HCT116 (cell line): ENCODE results near the gene UBR2. TPM values are rescaled to one million over a fixed set of nuclear protein-coding genes. Genes with fewer than 3 reads are reported as not detected.
A peak's percentile ranks its signal among the peaks of the same experiment; 100 is the strongest.

Experiments
- ATAC-seq: fragments of 200-7000 bp; cut with Tn5 transposase; 2 replicates; pipeline ENCODE4 v1.9.1; 2020; ENCODE audit warnings: mild to moderate bottlenecking, moderate library complexity
- BruUV-seq: library from RNA; stranded (reverse); fragments of 400-500 nt; replicated peaks from 2 replicates; lab custom pipeline; 2021; lab: Mats Ljungman, UMichigan
- CTCF ChIA-PET: fragments of 300-600 bp; sonication (Branson Sonifier 250); formaldehyde crosslinking; loops from one replicate; lab custom pipeline; 2021; ENCODE audit warnings: antibody characterized with exemption; lab: Charles Lee
- POLR2A ChIA-PET: fragments of 300-600, 350-600 bp; sonication (Branson Sonifier 250); formaldehyde crosslinking; loops from one replicate; lab custom pipeline; 2021; ENCODE audit warnings: antibody characterized with exemption; lab: Charles Lee
- RAD21 ChIA-PET, 2 experiments: fragments of 300-600 bp; sonication (Branson Sonifier 250); formaldehyde crosslinking; loops; one replicate each; lab custom pipeline; 2023; ENCODE audit warnings: low total read pairs in 2 of 2; ENCODE audit not compliant: uncharacterized antibody in 2 of 2, unreplicated experiment in 2 of 2, low non-redundant PET in 1 of 2; lab: Charles Lee
- DNase-seq: peaks from one replicate; pipeline ENCODE4 v3.0.0-alpha.2; 2010; ENCODE audit warnings: low read depth, low spot score
- H2AFZ ChIP-seq: fragments of 200-600 bp; shearing (Covaris generic), sonication (generic); 2 replicates; pipeline ENCODE4 v1.6.1; 2017; ENCODE audit warnings: low read depth, mixed run types, mixed read lengths, antibody characterized with exemption, low read length; ENCODE audit not compliant: poor library complexity, severe bottlenecking
- H3K27ac ChIP-seq: 2 replicates; pipeline ENCODE4 v1.5.1; 2012; ENCODE audit warnings: low read depth, low read length
- H3K27me3 ChIP-seq: fragments of 200-600 bp; sonication (generic); 2 replicates; pipeline ENCODE4 v1.6.1; 2016; ENCODE audit warnings: mixed run types, low read length, mixed read lengths; ENCODE audit not compliant: insufficient read depth
- H3K36me3 ChIP-seq, 2 experiments: fragments of 200-500 bp in 1 of 2; fragments of 200-600 bp in 1 of 2; sonication (Bioruptor generic) in 1 of 2; sonication (generic) in 1 of 2; 2 replicates each; pipeline versions ENCODE4 v1.5.1 to v1.6.1; 2014 to 2016; ENCODE audit warnings: low read length in 2 of 2, inconsistent platforms in 1 of 2, mixed read lengths in 1 of 2, mixed run types in 1 of 2; ENCODE audit not compliant: insufficient read depth in 2 of 2, control insufficient read depth in 1 of 2
- H3K4me1 ChIP-seq, 2 experiments: fragments of 200-600 bp in 1 of 2; sonication (generic) in 1 of 2; 2 replicates each; pipeline versions ENCODE4 v1.5.1 to v1.6.1; 2012 to 2017; ENCODE audit warnings: low read length in 2 of 2, inconsistent platforms in 1 of 2, mild to moderate bottlenecking in 1 of 2, mixed read lengths in 1 of 2, mixed run types in 1 of 2, moderate library complexity in 1 of 2; ENCODE audit not compliant: insufficient read depth in 2 of 2, control insufficient read depth in 1 of 2
- H3K4me2 ChIP-seq: fragments of 200-600 bp; sonication (generic); 2 replicates; pipeline ENCODE4 v1.6.1; 2017; ENCODE audit warnings: mixed run types, low read length, mixed read lengths
- H3K4me3 ChIP-seq, 2 experiments: fragments of 200-600 bp in 1 of 2; sonication (generic) in 1 of 2; replicated peaks in 1 of 2; 2 replicates each; pipeline ENCODE4 v1.5.1; 2011 to 2016; ENCODE audit warnings: low read length in 2 of 2, control low read depth in 1 of 2, low read depth in 1 of 2, mild to moderate bottlenecking in 1 of 2, mixed read lengths in 1 of 2, mixed run types in 1 of 2
- H3K79me2 ChIP-seq: fragments of 200-600 bp; sonication (generic); 2 replicates; pipeline ENCODE4 v1.6.1; 2017; ENCODE audit warnings: mild to moderate bottlenecking, mixed run types, low read length, moderate library complexity, mixed read lengths; ENCODE audit not compliant: insufficient read depth
- H3K9ac ChIP-seq: fragments of 200-600 bp; sonication (generic); 2 replicates; pipeline ENCODE4 v1.6.1; 2016; ENCODE audit warnings: low read length, mixed read lengths
- H3K9me2 ChIP-seq: fragments of 200-600 bp; sonication (generic), shearing (Covaris generic); 2 replicates; pipeline ENCODE4 v1.6.1; 2017; ENCODE audit warnings: mixed run types, mild to moderate bottlenecking, moderate library complexity; ENCODE audit not compliant: insufficient read depth
- H3K9me3 ChIP-seq, 2 experiments: fragments of 200-500 bp in 1 of 2; fragments of 200-600 bp in 1 of 2; sonication (Bioruptor generic) in 1 of 2; sonication (generic) in 1 of 2; 2 replicates each; pipeline ENCODE4 v1.6.1; 2014 to 2017; ENCODE audit warnings: low read length in 2 of 2, mixed read lengths in 2 of 2, inconsistent platforms in 1 of 2, low read depth in 1 of 2, mild to moderate bottlenecking in 1 of 2, mixed run types in 1 of 2, moderate library complexity in 1 of 2; ENCODE audit not compliant: control insufficient read depth in 1 of 2, insufficient read depth in 1 of 2
- H4K20me1 ChIP-seq: fragments of 200-600 bp; sonication (generic), shearing (Covaris generic); 2 replicates; pipeline ENCODE4 v1.6.1; 2017; ENCODE audit warnings: mixed run types, mild to moderate bottlenecking, moderate library complexity; ENCODE audit not compliant: insufficient read depth
- CBX3 ChIP-seq: IDR thresholded peaks from 2 replicates; pipeline ENCODE4 v1.6.1; 2012; ENCODE audit warnings: low read depth
- EGR1 ChIP-seq: IDR thresholded peaks from 2 replicates; pipeline ENCODE4 v1.6.1; 2012; ENCODE audit warnings: low read depth
- ELF1 ChIP-seq: IDR thresholded peaks from 2 replicates; pipeline ENCODE4 v1.6.1; 2012; ENCODE audit warnings: low read depth, borderline replicate concordance
- JUND ChIP-seq: IDR thresholded peaks from 2 replicates; pipeline ENCODE4 v1.6.1; 2012
- MAX ChIP-seq: IDR thresholded peaks from 2 replicates; pipeline ENCODE4 v1.6.1; 2012
- POLR2AphosphoS5 ChIP-seq: IDR thresholded peaks from 2 replicates; pipeline ENCODE4 v1.6.1; 2011; ENCODE audit warnings: mild to moderate bottlenecking, low read depth, low read length, moderate library complexity
- REST ChIP-seq: IDR thresholded peaks from 2 replicates; pipeline ENCODE4 v1.6.1; 2012; ENCODE audit warnings: low read depth
- SRF ChIP-seq: IDR thresholded peaks from 2 replicates; pipeline ENCODE4 v1.6.1; 2012; ENCODE audit warnings: low read depth
- TCF7L2 ChIP-seq: IDR thresholded peaks from 2 replicates; pipeline ENCODE4 v1.7.0; 2011; ENCODE audit warnings: borderline replicate concordance, inconsistent platforms; ENCODE audit not compliant: insufficient read depth, insufficient read length; ENCODE audit errors: extremely low read depth
- ZBTB33 ChIP-seq: IDR thresholded peaks from 2 replicates; pipeline ENCODE4 v1.6.1; 2011; ENCODE audit warnings: mild to moderate bottlenecking, low read length, moderate library complexity; ENCODE audit not compliant: insufficient replicate concordance; ENCODE audit errors: extremely low read depth
- ZFX ChIP-seq: fragments of 450-650 bp; IDR thresholded peaks from 2 replicates; pipeline ENCODE4 v1.6.1; 2017
- ZNF274 ChIP-seq: fragments of 200-500 bp; sonication (Bioruptor generic); IDR thresholded peaks from 2 replicates; pipeline ENCODE4 v1.6.1; 2014; ENCODE audit warnings: mild to moderate bottlenecking, low read depth, low read length, inconsistent platforms
- intact Hi-C: fragments of 100-400 bp; cut with micrococcal nuclease; formaldehyde crosslinking; loops from 2 replicates; pipeline ENCODE4 v1.10.0; 2022
- total RNA-seq: library from RNA; stranded (reverse); gene quantifications from one replicate; pipeline ENCODE4 v1.2.1, GENCODE V29; 2021; ENCODE audit not compliant: unreplicated experiment

The UBR2 gene
- total RNA-seq, 1 experiment from 2014 or later: 20.5 TPM

GRCh38 chr6:42564506-42564825, 637 bp downstream of the UBR2 start:
- intact Hi-C loops: no loop called here
- no TSS peak for BruUV-seq
- no peaks in the 10 kb centered on the region for H3K9me2 ChIP-seq
- peak overlapping the region; percentile 79 for H3K4me2 ChIP-seq
- H3K4me3 ChIP-seq: peak overlapping the region; percentile 87 to 96
- peak overlapping the region; percentile 68 for H3K9ac ChIP-seq
- peaks cover 4% of the 10 kb centered on the region; the same call in 1 of the 2 replicates for H4K20me1 ChIP-seq
- RAD21 ChIA-PET: interaction anchor here (0.5 to 0.6 kb wide), 2 partner anchors 219 to 338 kb away, joined by 3 read pairs; no protein-coding TSS in a partner anchor
- no peak for TF ChIP-seq MAX
- no peak for TF ChIP-seq ZBTB33
- peak; percentile 5; the same call in 1 of the 2 replicates for TF ChIP-seq EGR1
- TF ChIP-seq JUND: no peak
- DNase-seq (no peak), ATAC-seq (no peak)
- no peaks in the 10 kb centered on the region for H3K27me3 ChIP-seq
- H3K27ac ChIP-seq: peak overlapping the region; percentile 76
- H3K9me3 ChIP-seq: no peaks in the 10 kb centered on the region
- H3K79me2 ChIP-seq: peaks cover 51% of the 10 kb centered on the region
- H3K36me3 ChIP-seq: no peaks in the 10 kb centered on the region
- H2AFZ ChIP-seq: no peak overlapping the region
- CTCF ChIA-PET: interaction anchor here (1.4 to 3.2 kb wide), 2 partner anchors 17 to 162 kb away, joined by 3 to 35 read pairs; no protein-coding TSS in a partner anchor
- peaks cover 2 to 22% of the 10 kb centered on the region in 2 experiments; a peak in 2 of 4 replicates for H3K4me1 ChIP-seq
- POLR2A ChIA-PET: interaction anchor here (0.6 to 1.8 kb wide), 5 partner anchors 9 to 77 kb away, joined by 3 to 8 read pairs (median 4); no protein-coding TSS in a partner anchor

GRCh38 chr6:42565823-42566613, 2.2 kb downstream of the UBR2 start:
- peaks cover 67% of the 10 kb centered on the region for H3K79me2 ChIP-seq
- no peaks in the 10 kb centered on the region for H3K9me2 ChIP-seq
- RAD21 ChIA-PET: no interaction called here
- POLR2A ChIA-PET: no interaction called here
- no peaks in the 10 kb centered on the region for H3K9me3 ChIP-seq
- H3K36me3 ChIP-seq: no peaks in the 10 kb centered on the region
- H3K4me2 ChIP-seq: peak overlapping the region; percentile 79
- no peak overlapping the region for H3K9ac ChIP-seq
- H3K4me3 ChIP-seq: no peak overlapping the region
- H3K27ac ChIP-seq: no peak overlapping the region
- H3K4me1 ChIP-seq: peaks cover 2 to 22% of the 10 kb centered on the region in 2 experiments; a peak in 2 of 4 replicates
- no peak overlapping the region for H2AFZ ChIP-seq
- no peak for ATAC-seq
- peaks cover 4% of the 10 kb centered on the region; the same call in 1 of the 2 replicates for H4K20me1 ChIP-seq
- intact Hi-C loops: no loop called here
- CTCF ChIA-PET: interaction anchor here (3.2 kb wide), 1 partner anchor 19 kb away, joined by 35 read pairs; no protein-coding TSS in a partner anchor
- BruUV-seq: no TSS peak
- no peaks in the 10 kb centered on the region for H3K27me3 ChIP-seq
- no peak for DNase-seq
- TF ChIP-seq POLR2AphosphoS5 (no peak), CBX3 (no peak), ZNF274 (no peak), TCF7L2 (no peak), MAX (no peak), REST (no peak), ZFX (no peak), ELF1 (no peak), SRF (no peak)
